Pancreas (tissue), 10 donors: ENCODE measurements around the gene LGALS3BP. TPM values are rescaled to one million over a fixed set of nuclear protein-coding genes. Genes with fewer than 3 reads are reported as not detected.

Experiments
- ATAC-seq, 4 donors: fragments of 200-7000 bp; cut with Tn5 transposase; one replicate each; pipeline versions ENCODE4 v1.8.0 to v1.9.1; 2020; ENCODE audit warnings: mild to moderate bottlenecking in 4 of 4, moderate library complexity in 4 of 4
- DNase-seq, 6 donors: peaks; one replicate each; pipeline ENCODE4 v3.0.0-alpha.2; 2020
- FAIRE-seq: peaks from 2 replicates; lab custom pipeline; 2012; peaks lifted over from hg19 to GRCh38; lab: Jason Lieb, UNC
- H3K27ac ChIP-seq, 4 donors: fragments of 200-600 bp; sonication (generic); 1 replicate in 3 of 4; 2 replicates in 1 of 4; pipeline versions ENCODE4 v1.5.0 to v1.8.0; 2020
- H3K27me3 ChIP-seq, 4 donors: fragments of 200-600 bp; one replicate each; pipeline ENCODE4 v1.8.0; 2021
- H3K36me3 ChIP-seq, 3 donors: fragments of 200-600 bp; sonication (generic) in 1 of 3; one replicate each; pipeline versions ENCODE4 v1.5.0 to v1.8.0; 2020 to 2021
- H3K4me1 ChIP-seq, 3 donors: fragments of 200-600 bp; one replicate each; pipeline ENCODE4 v1.8.0; 2021
- H3K4me3 ChIP-seq, 4 donors: fragments of 200-600 bp; sonication (generic) in 2 of 4; one replicate each; pipeline versions ENCODE4 v1.5.0 to v1.8.0; 2020 to 2021
- H3K9me3 ChIP-seq, 4 donors: fragments of 200-600 bp; one replicate each; pipeline ENCODE4 v1.8.0; 2021
- WGBS, 2 donors: extraction: QIAGEN DNeasy Blood & Tissue Kit; methylation state at CpG; one replicate each; pipeline ENCODE4 v1.1.7; 2013; 5-methylcytosine and 5-hydroxymethylcytosine counted together
- intact Hi-C, 3 donors: fragments of 100-400 bp; cut with DNase I; formaldehyde crosslinking; loops; one replicate each; pipeline versions ENCODE4 v1.11.1 to v1.14.2; 2022
- polyA plus RNA-seq, 2 donors: library from polyadenylated mRNA; stranded (reverse); fragments of 200-250 nt; gene quantifications; one replicate each; pipeline ENCODE4 v1.2.3, GENCODE V29; 2013
- total RNA-seq, 6 donors: library from RNA; stranded (reverse); fragmentation: NEBNext Ultra II Directional in 4 of 6; extraction: Animal tissue kit (Norgen Biotek cat#: 25700) in 4 of 6; gene quantifications; one replicate each; pipeline versions ENCODE4 v1.2.1 to v1.2.4, GENCODE V29; 2021 to 2023
- TF ChIP-seq, protein P1 (sequence below), 4 donors: fragments of 200-600 bp; sonication (generic) in 3 of 4; IDR thresholded peaks; one replicate each; pipeline versions ENCODE4 v1.5.0 to v1.8.0; 2021; ENCODE audit warnings: antibody characterized with exemption in 4 of 4
- donor health status: healthy with polysubstance abuse.
- donor health status: DM: no; HTN: no; CAD: no; lungs with moderate emphysema.
- donor health status: DM: no; HTN: no; CAD: no.
- donor health status: control.
- donor health status: control.
- donor health status: Bipolar disorder and iron deficiency.
- donor health status: DM: yes; HTN: yes; CAD: no.
- donor health status: DM: no; HTN: no; CAD: no.
- donor health status: DM: no; HTN: no; CAD: no.
- donor health status: DM: yes; HTN: yes; CAD: no.

Gene LGALS3BP
- total and polyA plus RNA-seq, 8 donors = 35.3 to 169 (median 77.2) TPM

GRCh38 chr17:78962345-78962983 is 17.3 kb downstream of the LGALS3BP start:
- no peaks in the 10 kb centered on the region for H3K9me3 ChIP-seq
- TF ChIP-seq, protein P1, sequence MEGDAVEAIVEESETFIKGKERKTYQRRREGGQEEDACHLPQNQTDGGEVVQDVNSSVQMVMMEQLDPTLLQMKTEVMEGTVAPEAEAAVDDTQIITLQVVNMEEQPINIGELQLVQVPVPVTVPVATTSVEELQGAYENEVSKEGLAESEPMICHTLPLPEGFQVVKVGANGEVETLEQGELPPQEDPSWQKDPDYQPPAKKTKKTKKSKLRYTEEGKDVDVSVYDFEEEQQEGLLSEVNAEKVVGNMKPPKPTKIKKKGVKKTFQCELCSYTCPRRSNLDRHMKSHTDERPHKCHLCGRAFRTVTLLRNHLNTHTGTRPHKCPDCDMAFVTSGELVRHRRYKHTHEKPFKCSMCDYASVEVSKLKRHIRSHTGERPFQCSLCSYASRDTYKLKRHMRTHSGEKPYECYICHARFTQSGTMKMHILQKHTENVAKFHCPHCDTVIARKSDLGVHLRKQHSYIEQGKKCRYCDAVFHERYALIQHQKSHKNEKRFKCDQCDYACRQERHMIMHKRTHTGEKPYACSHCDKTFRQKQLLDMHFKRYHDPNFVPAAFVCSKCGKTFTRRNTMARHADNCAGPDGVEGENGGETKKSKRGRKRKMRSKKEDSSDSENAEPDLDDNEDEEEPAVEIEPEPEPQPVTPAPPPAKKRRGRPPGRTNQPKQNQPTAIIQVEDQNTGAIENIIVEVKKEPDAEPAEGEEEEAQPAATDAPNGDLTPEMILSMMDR (IDR thresholded peaks at IDR 0.05) = no peak
- no peaks in the 10 kb centered on the region for H3K4me1 ChIP-seq
- no peaks in the 10 kb centered on the region for H3K36me3 ChIP-seq
- 79 to 84% methylated on average over 19 of the region's 19 CpGs for WGBS, 2 donors
- FAIRE-seq = no peak
- ATAC-seq = peak in 2 of 4 donors; percentile 19 to 45
- no peak overlapping the region for H3K27ac ChIP-seq
- no peak for DNase-seq
- H3K4me3 ChIP-seq = no peak overlapping the region
- no peaks in the 10 kb centered on the region for H3K27me3 ChIP-seq
- intact Hi-C loops = no loop called here

DNA sequence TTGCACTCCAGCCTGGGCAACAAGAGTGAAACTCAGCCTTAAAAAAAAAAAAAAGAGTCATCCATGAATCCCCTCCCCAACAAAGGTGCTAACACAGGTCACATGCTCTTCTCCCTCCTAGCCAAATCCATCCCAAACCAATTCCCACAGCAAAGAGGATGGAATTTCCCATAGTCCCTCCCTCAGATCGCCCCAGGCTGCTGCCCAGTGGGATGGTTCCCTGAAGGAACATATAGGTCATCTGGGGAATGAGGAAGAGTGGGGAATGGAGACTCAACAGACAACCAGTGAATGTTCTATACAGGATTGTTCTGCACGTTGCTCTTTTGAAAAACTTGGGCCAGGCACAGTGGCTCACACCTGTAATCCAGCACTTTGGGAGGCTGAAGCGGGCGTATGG is 18.2 kb downstream of the LGALS3BP start:
- ATAC-seq = no peak
- Histone ChIP-seq H3K27ac (no peak overlapping the region), H3K9me3 (no peaks in the 10 kb centered on the region), H3K4me3 (no peak overlapping the region), H3K27me3 (no peaks in the 10 kb centered on the region), H3K4me1 (no peaks in the 10 kb centered on the region), H3K36me3 (no peaks in the 10 kb centered on the region)
- intact Hi-C loops = no loop called here
- 93 to 94% methylated on average over 4 of the region's 4 CpGs for WGBS, 2 donors
- TF ChIP-seq, protein P1 (IDR thresholded peaks at IDR 0.05) = no peak
- DNase-seq = no peak
- no peak for FAIRE-seq

- FAIRE-seq (no peak), DNase-seq (no peak), ATAC-seq (peak in 2 of 4 donors; percentile 14 to 38)
- intact Hi-C loops = no loop called here
- Histone ChIP-seq H3K27ac (no peak overlapping the region), H3K4me3 (no peak overlapping the region), H3K4me1 (no peaks in the 10 kb centered on the region), H3K27me3 (no peaks in the 10 kb centered on the region), H3K9me3 (no peaks in the 10 kb centered on the region), H3K36me3 (no peaks in the 10 kb centered on the region)
- TF ChIP-seq, protein P1 (IDR thresholded peaks at IDR 0.05) = no peak
- WGBS, 2 donors = 56 to 62% methylated on average over 5 of the region's 5 CpGs
These were observed 18.8 kb downstream of the LGALS3BP start for GRCh38 chr17:78960928-78961327.

DNA sequence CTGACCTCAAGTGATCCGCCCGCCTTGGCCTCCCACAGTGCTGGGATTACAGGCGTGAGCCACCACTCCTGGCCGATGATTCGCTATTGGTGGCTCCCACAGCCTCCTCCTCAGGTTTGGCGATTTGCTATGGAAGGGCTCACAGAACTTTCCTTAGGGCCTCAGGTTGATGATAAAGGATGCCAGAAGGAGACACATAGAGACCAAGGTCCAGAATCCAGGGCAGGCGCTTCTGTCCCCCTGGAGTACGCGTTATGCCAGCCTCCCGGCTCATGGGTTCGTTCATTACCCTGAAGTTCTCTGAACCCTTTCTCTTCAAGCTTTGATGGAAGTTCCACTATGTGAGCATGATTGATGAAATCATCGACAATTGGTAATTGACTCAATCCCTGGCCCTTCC is 19.9 kb downstream of the LGALS3BP start:
- Histone ChIP-seq H3K36me3 (no peaks in the 10 kb centered on the region), H3K4me3 (no peak overlapping the region), H3K27me3 (no peaks in the 10 kb centered on the region), H3K9me3 (no peaks in the 10 kb centered on the region), H3K4me1 (no peaks in the 10 kb centered on the region), H3K27ac (no peak overlapping the region)
- 89 to 91% methylated on average over 12 of the region's 12 CpGs for WGBS, 2 donors
- DNase-seq (no peak), FAIRE-seq (no peak), ATAC-seq (no peak)
- TF ChIP-seq, protein P1 (IDR thresholded peaks at IDR 0.05) = no peak
- intact Hi-C loops = no loop called here

- ATAC-seq (peak in 3 of 4 donors; percentile 53 to 74 (median 64)), FAIRE-seq (no peak), DNase-seq (no peak)
- Histone ChIP-seq H3K27me3 (no peaks in the 10 kb centered on the region), H3K4me3 (no peak overlapping the region), H3K9me3 (no peaks in the 10 kb centered on the region), H3K27ac (no peak overlapping the region), H3K36me3 (no peaks in the 10 kb centered on the region), H3K4me1 (no peaks in the 10 kb centered on the region)
- intact Hi-C loops = no loop called here
- TF ChIP-seq, protein P1 (IDR thresholded peaks at IDR 0.05) = no peak
- WGBS, 2 donors = 76 to 82% methylated on average over 7 of the region's 7 CpGs
These were observed 21.0 kb downstream of the LGALS3BP start for GRCh38 chr17:78958641-78959127.
